Measurements from ENCODE around the gene ANKDD1B.
A peak's percentile ranks its signal among the peaks of the same experiment; 100 is the strongest.
"Not testable (repeated sequence)": the region's sequence is repeated elsewhere in the genome, so short reads cannot be mapped to it uniquely, and the experiment has no call there.

ANKDD1B gene

DNA sequence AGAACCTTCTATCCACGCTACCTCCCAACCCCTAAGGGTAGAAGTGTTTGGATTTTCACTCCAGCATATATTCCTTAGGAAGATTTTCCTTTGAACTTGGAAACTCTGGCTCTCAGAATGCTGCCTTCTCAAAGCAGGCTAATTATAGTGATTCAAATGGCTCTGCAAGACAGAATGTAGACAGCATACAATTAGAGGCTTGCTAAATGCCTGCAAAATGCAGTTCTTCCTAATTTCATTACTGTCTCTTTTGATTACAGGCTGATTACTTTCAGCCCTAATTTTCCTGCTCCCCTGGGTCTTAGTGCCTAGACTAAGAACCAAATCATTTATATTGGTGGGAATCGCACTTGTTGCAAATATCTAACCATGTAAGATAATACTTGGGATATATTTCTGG is 50.8 kb downstream of the ANKDD1B start:
- no peak for DNase-seq

DNA sequence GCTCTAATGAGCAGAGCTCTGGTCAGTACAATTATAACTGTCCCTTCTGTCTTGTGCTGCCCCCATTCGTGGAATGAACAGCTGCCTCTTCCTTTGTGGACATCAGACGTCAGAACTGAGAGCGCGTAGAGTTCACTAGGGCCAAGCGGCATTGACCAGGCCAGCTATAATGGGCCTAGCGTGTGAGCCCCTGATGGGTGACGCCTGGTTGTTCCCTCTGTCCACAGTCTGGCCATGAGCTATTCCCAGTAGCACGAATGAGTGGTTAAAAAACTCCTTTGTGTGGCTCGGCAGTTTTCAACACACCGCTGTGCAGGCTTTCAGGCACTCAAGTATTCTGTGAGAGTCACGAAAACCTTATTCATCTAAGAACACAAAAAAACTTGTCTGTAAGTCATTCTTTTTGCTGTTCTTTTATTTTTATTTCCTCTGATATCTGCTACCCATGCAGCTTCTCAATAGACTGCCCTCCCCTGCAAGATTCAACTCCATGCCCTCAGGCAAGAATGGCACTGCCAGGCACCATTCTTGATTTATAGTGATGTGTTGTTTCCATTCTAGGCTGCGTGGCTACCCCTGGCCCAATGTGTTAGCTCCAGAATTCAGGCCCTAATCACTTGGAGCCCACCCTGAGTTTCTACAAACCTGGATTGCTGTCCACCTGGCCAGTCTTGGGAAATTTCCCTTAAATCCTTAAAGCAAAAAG is 52.5 kb downstream of the ANKDD1B start:
- no peak for DNase-seq

DNA sequence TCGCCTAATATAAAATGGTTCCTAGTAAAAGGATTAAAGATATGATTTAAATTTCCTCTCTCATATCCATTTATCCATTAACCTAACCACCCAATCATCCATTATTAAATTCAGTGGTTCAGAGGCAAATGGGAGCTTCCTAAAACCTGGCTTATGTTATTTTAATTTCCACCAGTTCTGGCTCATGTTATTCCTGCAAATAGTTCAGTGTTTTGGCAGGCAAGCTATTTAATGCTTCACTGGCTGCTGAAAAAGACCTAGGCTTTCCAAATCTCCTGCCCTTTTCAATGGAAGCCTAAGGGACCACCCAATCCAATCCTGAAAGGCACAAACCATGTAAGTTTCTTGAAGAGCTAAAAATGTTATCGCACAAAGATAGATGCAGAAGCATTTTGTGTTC is 53.7 kb downstream of the ANKDD1B start:
- no peak for DNase-seq

DNA sequence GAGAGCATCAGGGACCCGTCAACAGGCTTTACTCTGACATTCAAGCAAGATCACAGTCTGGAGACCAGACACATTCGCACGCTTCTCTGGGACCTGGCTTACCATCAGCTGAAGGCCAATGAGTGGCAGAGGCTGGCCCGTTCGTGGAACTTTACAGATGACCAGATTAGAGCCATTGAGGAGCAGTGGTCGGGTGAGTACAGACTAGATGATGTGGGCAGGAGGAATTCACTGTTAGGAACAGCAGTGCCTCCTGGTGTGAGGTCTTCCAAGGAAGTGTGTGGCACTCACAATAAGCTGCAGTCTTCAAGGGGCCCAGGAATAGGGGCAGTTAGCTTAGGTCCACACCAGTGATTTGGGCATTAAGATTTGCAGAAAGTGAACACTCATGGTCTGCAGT is 55.5 kb downstream of the ANKDD1B start:
- no peak for DNase-seq

DNA sequence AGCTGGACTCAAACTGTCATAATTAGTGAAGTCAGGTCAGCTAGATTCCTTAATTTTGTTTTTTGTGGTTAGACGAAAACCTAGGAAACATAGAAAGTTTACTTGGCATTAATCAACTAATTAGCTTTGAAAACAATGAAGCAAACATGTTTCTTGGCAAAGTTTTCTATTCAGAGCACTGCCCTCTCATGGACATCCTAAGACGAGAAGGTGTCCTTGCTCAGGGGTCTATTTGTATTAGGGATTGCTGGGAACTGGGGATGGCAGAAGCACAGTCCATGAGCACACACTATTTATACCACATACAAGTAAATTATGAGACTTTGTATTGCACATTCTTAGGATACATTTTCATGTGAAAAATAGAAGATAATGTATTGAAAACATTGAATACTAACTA is 56.3 kb downstream of the ANKDD1B start:
- no peak for DNase-seq

DNA sequence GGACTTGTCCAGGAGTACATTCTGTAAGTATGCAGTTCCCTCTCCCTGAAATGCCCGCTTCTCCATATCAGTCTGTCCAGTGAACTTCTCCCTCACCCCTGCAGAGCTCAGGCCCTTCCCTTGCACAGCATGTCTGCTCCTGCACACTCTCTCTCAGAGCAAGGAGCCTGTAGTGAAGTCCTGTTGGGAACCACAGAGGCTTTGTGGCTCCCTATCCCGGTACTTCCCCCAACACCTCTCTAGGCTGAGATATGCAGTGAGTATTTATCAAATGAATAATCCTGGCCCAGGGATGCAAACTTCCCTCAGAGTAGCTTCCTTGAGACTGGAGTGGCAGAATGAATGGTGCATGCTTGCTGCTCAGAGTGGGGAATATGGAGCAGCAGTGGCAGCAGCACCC is 57.2 kb downstream of the ANKDD1B start:
- DNase-seq, result no peak

DNA sequence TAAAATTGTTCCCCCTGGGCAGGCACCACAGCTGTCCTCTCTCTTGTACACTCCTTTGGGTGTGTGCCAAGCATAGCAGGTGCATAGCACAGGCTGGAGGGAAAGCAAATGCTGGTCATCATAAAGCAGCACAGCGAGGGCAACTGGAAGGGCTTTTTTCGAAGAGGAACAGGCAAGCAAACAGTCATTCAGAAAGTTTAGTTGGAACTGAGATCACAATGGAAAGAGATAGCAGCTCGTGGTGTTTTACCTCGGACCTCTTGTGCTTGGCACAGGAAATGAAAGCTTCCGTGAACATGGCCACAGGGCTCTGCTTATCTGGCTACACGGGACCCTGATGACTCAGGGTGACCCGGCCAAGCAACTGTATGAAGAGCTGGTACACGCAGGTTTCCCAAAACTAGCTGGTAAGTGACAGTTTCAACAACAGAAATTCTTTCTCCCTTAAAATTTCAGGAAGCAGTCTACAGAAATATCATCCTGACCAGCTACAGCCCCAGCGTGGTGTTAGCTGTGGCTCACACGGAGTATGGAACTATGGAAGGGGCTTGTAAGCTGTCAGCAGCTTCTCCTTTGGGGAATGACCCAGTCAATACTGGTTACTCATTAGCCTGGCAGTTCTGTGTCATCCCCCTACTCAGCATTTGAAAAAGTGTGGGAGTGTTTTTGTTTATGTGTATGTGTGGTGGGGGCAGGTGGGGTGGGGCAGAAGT is 57.9 kb downstream of the ANKDD1B start:
- peak; percentile 83 for DNase-seq

DNA sequence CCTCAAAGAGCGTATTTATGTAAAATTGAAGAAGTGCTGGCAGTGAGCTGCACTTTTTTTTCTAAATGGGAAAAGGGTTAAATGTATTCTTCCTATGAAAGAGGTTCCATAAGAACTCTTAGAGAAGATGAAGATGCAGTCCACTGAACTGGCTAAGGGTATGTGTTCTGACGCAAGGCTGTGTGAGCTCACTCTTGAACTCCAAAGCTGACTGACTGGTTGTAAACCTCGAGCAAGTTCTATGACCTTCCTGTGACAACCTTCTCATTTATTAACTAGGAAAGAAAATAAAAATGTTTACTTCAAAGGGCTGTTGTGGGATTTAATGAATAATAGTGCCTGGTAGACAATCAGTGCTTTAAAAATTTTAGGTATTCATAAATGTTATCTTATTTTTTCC is 59.3 kb downstream of the ANKDD1B start:
- no peak for DNase-seq

DNA sequence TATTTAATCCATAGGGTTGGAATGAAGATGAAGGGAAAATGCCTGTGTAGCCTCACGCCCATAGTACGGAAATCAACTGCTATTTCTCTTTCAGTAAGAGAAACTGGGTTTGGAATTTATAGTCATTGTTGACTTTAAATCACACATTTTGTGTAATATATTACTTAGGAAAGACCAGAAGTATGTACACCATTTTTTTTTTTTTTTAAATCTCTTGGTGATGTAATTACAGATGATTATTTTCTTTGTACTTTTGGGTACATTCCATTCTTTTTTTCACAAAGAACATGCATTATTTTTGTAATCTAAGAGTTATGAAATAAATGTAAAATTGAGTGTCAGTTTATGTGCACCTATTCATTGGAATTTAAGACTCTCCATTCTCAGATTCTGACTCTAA is 60.3 kb downstream of the ANKDD1B start:
- DNase-seq, result no peak

DNA sequence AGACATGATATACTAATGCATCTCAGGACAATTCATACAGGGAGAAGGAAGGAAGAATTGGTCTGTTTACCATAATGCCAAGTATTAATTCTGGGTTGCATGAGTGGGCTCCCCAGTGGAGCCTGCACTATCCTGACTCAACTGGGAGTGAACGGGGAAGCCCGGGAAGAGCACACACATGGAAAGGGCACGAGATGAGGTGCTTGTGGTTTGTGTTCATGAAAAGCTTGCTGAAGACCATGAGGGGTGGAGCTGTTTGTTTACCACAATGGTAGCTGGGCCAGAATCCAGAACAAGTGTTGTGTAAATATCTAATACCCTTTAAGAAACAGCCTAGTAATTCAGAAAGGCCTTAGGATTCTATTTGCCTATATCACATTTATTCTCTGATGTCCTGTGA is 61.4 kb downstream of the ANKDD1B start:
- DNase-seq, result no peak

DNA sequence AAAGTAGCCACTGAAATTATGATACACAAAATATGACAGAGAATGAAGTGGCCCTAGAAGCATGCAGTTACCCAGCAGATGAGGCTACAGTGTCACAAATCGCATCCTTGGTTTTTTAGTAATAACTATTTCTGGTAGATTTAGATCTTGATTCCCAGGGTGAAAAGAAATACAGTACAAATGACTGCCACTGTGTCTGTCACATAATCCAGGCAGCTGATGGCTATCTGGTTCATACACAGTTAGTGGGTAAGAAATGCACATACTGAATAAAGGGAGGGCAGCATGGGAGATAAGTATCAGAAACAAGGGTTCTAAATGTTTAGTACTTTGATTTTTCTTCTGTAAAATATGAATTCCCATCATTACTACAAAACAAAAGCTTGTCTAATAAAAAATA is 64.5 kb downstream of the ANKDD1B start:
- DNase-seq, result no peak

DNA sequence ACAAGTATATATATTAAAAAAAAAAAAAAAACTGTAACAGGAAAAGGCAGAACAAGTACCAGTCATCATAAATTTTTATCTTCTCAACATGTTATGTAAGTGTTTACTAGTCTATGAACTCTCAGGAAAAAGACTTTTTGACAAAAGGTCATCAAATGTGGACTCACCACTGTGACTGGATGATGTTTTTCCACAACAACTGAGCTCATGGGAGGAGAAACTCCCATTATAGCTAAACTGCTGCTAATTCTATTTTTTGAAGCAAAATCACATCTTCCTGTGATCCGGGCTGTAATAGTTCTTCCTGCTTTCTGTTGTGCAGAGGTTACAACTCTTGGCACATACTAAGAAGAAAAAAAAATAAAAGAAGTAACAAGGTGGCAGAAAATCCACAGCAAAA is 66.4 kb downstream of the ANKDD1B start:
- DNase-seq, result no peak

DNA sequence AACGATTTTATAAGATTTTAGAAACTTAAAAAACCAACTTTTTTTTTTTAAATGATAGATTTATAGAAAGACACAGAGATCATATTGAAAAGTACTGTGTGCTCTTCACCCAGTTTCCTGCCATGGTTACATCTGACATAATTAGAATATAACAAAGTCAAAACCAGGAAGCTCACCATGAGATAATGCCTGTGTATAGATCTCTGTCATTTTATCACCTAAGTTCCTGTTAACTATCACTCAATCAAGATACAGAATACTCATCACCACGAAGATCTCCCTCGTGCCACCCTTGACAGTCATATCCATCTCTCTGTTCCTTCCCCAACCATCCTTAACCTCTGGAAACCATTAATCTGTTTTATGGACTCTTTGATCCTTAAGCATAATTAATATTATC is 66.9 kb downstream of the ANKDD1B start:
- DNase-seq, result no peak

DNA sequence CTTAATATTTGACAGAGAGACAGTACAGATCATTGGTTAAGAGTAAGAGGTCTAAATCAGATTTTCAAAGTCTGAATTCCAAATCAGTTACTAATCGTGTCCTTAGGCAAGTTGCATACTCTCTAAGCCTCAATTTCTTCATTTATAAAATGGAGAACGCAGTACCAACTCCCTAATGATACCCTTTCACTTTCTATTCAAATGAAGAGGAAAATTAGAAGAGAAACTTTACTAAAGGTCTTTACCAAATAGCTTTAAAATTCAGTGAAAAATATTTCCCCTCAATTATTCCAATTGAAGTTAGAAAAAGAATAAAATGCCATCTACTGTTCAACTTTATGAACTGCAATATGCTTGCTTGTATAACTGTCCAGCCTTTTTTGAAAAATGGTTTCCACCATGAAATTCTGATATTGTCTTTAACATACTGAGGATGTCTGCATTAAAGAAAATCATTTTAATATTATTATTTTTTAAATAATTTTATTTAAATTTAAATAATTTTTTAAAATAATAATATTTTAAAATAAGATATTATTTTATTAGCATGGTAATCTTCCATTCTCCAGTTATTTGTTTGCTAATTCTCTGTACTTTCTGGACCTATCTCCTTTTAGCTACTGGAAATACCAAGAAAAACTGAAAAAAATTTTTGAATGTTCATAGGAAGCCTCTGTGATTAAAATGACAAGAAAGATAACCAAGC is 70.0 kb downstream of the ANKDD1B start:
- peak; percentile 22 for DNase-seq

DNA sequence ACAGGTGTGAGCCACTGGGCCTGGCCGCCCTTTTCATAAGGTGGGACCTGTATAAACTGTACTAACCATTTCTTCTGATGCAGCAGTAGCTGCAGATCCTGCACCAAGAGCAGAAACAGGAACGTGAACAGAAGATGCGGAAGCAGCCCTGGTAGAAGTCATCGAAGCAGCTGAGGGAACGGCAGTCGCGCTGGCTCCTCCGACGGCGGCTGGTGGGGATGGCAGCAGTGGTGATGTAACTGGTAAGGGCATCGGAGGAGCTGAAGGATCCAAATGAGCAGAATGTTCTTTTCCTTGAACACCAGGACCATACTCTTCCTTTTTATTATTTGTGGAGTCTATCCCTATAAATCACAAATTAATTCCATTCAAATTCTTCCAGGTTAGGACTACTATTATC is 73.9 kb downstream of the ANKDD1B start:
- DNase-seq, result no peak

DNA sequence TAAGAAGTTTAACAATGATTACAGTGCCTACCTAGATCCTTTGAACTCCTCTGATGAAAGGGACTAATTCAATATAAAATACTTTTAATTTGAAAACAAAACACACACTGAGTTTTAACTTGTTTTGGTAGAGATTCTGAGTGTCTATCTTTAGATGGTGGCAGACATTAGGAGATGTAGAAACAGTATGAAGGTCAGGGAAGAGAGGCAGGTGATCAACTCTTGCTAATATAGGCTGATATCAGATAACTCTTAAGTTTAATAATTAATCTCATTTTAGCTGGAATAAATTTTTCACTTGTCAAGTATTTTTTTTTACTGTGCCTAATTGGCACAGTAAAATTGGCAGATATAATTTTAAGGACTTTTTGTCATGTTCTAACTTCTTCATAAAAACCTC is 75.2 kb downstream of the ANKDD1B start:
- DNase-seq, result no peak

DNA sequence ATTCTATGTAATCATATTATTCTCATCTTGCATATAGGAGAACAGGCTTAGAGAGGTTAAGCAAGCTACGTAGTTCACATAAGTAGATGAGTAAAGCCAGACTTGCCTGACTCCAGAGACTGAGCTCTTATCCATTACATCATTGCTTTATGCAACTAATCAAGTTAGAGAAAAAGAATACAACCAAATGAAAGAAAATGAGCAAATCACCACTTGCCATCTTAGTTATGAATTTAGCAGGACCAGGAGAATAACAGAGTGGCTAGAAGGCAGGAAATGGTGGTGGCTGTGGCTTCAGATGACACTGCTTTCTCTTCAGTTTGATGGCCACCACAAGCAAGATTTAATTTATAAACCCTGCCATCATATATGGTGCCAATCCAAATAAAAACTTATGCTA is 79.4 kb downstream of the ANKDD1B start:
- no peak for DNase-seq

DNA sequence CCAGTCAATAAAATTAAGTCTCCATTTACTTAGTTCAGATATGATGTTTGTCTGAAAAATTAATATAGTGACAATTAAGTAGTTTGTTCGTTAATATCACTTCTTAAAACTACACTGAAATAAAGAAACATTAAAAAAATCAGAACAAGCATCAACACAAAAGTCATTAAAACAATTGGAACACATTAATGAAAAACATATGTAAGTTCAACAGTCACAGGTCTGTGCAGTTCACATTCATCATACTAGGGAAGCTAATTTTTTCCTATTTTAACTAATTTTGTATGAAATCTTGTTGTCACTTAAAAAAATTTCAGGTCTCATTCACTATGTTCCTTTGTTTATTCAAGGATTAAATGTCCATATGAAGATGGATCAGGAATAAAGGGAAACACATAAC is 83.5 kb downstream of the ANKDD1B start:
- DNase-seq, result no peak

DNA sequence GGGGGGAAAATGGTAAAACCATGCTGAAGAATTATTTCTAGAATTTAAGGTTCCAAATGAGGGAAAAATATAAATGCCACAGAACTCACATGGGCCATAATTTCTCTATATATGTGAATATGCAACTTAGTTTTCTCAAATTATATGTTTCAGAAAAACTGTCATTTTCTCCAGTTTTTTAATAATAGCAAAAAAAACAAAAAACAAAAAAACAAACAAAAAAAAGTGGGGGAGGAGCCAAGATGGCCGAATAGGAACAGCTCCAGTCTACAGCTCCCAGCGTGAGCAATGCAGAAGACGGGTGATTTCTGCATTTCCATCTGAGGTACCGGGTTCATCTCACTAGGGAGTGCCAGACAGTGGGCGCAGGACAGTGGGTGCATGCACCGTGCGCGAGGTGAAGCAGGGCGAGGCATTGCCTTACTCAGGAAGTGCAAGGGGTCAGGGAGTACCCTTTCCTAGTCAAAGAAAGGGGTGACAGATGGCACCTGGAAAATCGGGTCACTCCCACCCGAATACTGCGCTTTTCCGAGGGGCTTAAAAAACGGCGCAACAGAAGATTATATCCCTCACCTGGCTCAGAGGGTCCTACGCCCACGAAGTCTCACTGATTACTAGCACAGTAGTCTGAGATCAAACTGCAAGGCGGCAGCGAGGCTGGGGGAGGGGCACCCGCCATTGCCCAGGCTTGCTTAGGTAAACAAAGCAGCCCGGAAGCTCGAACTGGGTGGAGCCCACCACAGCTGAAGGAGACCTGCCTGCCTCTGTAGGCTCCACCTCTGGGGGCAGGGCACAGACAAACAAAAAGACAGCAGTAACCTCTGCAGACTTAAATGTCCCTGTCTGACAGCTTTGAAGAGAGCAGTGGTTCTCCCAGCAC is 84.5 kb downstream of the ANKDD1B start:
- DNase-seq, result not testable (repeated sequence)

DNA sequence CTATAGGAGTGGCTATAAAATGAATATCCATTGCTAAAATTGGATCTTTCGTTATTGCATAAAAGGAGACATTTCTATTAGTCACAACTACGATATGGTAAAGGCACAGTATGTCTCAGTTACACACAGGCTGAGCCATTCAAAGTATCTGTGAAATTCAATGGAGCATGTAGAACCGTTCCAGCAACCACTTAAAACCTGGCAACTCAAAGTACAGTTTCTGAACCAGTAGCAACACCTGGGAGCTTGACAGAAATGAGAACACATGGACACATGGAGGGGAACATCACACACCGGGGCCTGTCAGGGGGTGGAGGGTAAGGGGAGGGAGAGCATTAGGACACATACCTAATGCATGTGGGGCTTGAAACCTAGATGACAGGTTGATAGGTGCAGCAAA is 90.6 kb downstream of the ANKDD1B start:
- DNase-seq, result no peak

DNA sequence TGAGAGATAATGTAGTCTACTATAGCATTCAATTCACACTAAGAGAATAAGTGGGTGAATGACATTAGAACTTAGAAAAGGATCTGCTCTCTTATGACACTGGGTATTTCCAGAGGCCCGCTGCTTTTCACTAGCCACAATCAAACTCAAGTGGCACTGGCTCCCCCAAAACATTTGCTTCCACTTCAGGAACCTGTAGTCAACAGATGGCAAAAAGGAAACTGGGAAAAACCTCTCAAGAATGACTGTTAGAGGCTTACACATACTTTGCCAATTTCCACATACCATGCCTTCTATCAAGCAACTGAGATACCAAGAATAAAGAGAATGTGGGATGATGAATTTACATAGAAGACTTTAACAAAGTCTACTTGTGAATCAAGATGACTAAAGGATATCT is 94.8 kb downstream of the ANKDD1B start:
- no peak for DNase-seq

DNA sequence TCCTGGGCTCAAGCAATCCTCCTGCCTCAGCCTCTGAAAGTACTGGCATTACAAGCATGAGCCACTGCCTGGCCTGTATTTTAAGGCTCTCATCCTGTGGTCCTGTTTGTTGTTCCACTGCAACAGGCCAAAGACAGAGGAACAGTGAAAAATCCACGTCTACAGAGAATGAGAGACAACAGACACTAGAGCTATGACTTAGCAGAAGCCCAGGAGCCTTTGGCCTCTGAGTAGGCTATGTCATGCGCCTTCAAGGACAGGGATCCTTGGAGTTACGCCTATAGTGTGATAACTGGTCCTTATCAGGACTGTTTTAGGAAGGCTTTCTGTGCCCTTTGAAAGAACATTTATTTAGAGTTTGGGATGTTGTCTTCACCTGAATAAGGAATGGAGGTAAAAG is 95.5 kb downstream of the ANKDD1B start:
- DNase-seq, result no peak

DNA sequence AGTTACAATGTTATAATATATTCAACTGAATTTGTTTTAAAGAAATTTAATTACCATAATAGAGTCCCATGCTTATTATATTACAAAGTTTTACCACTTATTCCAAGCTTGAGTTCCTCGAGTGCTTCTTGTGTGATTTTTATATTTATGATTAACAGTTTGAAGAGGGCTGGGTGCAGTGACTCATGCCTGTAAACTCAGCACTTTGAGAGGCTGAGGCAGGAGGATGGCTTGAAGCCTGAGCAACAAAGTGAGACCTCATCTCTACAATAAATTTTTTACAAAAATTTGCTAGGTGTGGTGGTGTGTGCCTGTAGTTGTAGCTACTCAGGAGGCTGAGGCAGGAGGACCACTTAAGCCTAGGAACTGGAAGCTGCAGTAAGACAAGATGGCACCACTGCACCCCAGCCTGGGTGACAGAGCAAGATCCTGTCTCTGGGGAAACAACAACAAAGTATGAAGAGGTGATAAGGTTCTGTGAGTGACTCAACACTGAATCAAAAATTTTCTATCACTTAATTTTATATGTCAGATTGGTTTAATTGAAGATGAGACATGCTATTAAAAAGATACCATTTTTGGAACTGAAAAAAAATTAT is 96.8 kb downstream of the ANKDD1B start:
- DNase-seq, result no peak
